IMR-90 (cell line): Measurements from ENCODE around the gene PLAAT1. TPM values are rescaled to one million over a fixed set of nuclear protein-coding genes. Genes with fewer than 3 reads are reported as not detected.

Experiments
- ATAC-seq: fragments of 200-7000 bp; cut with Tn5 transposase; 2 replicates; pipeline ENCODE4 v1.9.1; 2020; ENCODE audit warnings: low read depth, mild to moderate bottlenecking, moderate library complexity
- BruUV-seq: library from RNA; stranded (reverse); fragments of 400-500 nt; replicated peaks from 2 replicates; lab custom pipeline; 2021; lab: Mats Ljungman, UMichigan
- CTCF ChIA-PET: fragments of 300-600 bp; formaldehyde crosslinking; extraction: SDS; loops from one replicate; lab custom pipeline; 2021; ENCODE audit warnings: antibody characterized with exemption; lab: Yijun Ruan, JAX
- POLR2A ChIA-PET: fragments of 300-600 bp; sonication (Branson Sonifier 250); formaldehyde crosslinking; loops from one replicate; lab custom pipeline; 2022; ENCODE audit warnings: antibody characterized with exemption; ENCODE audit not compliant: unreplicated experiment; lab: Charles Lee
- DNase-seq: peaks from one replicate; pipeline ENCODE4 v3.0.0; 2013
- H2AFZ ChIP-seq: replicated peaks from 2 replicates; pipeline ENCODE3; 2013; ENCODE audit warnings: low read length, mild to moderate bottlenecking; ENCODE audit not compliant: poor library complexity
- H2AK5ac ChIP-seq: 2 replicates; pipeline ENCODE4 v1.6.1; 2013; ENCODE audit warnings: low read depth, low read length, inconsistent platforms
- H2AK9ac ChIP-seq: replicated peaks from 2 replicates; pipeline ENCODE3; 2013; ENCODE audit warnings: mild to moderate bottlenecking, low read depth, low read length, moderate library complexity; ENCODE audit not compliant: poor library complexity
- H2BK120ac ChIP-seq: 2 replicates; pipeline ENCODE4 v1.6.1; 2013; ENCODE audit warnings: low read depth, low read length, inconsistent platforms
- H2BK15ac ChIP-seq: 3 replicates; pipeline ENCODE4 v1.6.1; 2013; ENCODE audit warnings: low read depth, low read length, inconsistent platforms
- H2BK20ac ChIP-seq: 2 replicates; pipeline ENCODE4 v1.6.1; 2013; ENCODE audit warnings: low read depth, mild to moderate bottlenecking, inconsistent platforms, low read length, moderate library complexity
- H2BK5ac ChIP-seq: 2 replicates; pipeline ENCODE4 v1.6.1; 2013; ENCODE audit warnings: mild to moderate bottlenecking, low read depth, low read length, inconsistent platforms; ENCODE audit not compliant: poor library complexity, severe bottlenecking
- H3K14ac ChIP-seq: replicated peaks from 2 replicates; pipeline ENCODE4 v1.6.1; 2013; ENCODE audit warnings: low read depth, low read length, inconsistent platforms
- H3K18ac ChIP-seq: 2 replicates; pipeline ENCODE4 v1.6.1; 2013; ENCODE audit warnings: low read depth, low read length, control low read depth
- H3K23ac ChIP-seq: 2 replicates; pipeline ENCODE4 v1.6.1; 2013; ENCODE audit warnings: low read depth, low read length, inconsistent platforms
- H3K27ac ChIP-seq: 2 replicates; pipeline ENCODE4 v1.5.1; 2013; ENCODE audit warnings: mild to moderate bottlenecking, control low read depth, low read length; ENCODE audit not compliant: insufficient read depth
- H3K27me3 ChIP-seq: 2 replicates; pipeline ENCODE4 v1.6.1; 2013; ENCODE audit warnings: low read length; ENCODE audit not compliant: control insufficient read depth, insufficient read depth
- H3K36me3 ChIP-seq: 2 replicates; pipeline ENCODE4 v1.6.1; 2013; ENCODE audit warnings: low read length, mixed read lengths; ENCODE audit not compliant: control insufficient read depth, insufficient read depth
- H3K4ac ChIP-seq: 2 replicates; pipeline ENCODE4 v1.6.1; 2013; ENCODE audit warnings: low read depth, low read length, inconsistent platforms
- H3K4me1 ChIP-seq: 2 replicates; pipeline ENCODE4 v1.6.1; 2013; ENCODE audit warnings: low read length, mixed read lengths; ENCODE audit not compliant: control insufficient read depth, insufficient read depth
- H3K4me2 ChIP-seq: 2 replicates; pipeline ENCODE4 v1.6.1; 2013; ENCODE audit warnings: low read depth, mild to moderate bottlenecking, control low read depth, low read length, moderate library complexity
- H3K4me3 ChIP-seq: 2 replicates; pipeline ENCODE4 v1.5.1; 2013; ENCODE audit warnings: low read depth, mild to moderate bottlenecking, control low read depth, low read length, moderate library complexity; ENCODE audit not compliant: insufficient read depth
- H3K56ac ChIP-seq: 2 replicates; pipeline ENCODE4 v1.6.1; 2013; ENCODE audit warnings: low read length, inconsistent platforms; ENCODE audit not compliant: insufficient read depth; ENCODE audit errors: extremely low read depth
- H3K79me1 ChIP-seq, 2 experiments: 2 replicates each; pipeline ENCODE4 v1.6.1; 2013; ENCODE audit warnings: low read length in 2 of 2, inconsistent platforms in 1 of 2, low read depth in 1 of 2
- H3K9ac ChIP-seq: 2 replicates; pipeline ENCODE4 v1.6.1; 2013; ENCODE audit warnings: low read depth, low read length, control low read depth
- H3K9me1 ChIP-seq: 2 replicates; pipeline ENCODE4 v1.6.1; 2013; ENCODE audit warnings: low read length, inconsistent platforms; ENCODE audit not compliant: insufficient read depth
- H3K9me3 ChIP-seq: 2 replicates; pipeline ENCODE4 v1.6.1; 2013; ENCODE audit warnings: low read length; ENCODE audit not compliant: control insufficient read depth, insufficient read depth
- H4K20me1 ChIP-seq: 2 replicates; pipeline ENCODE4 v1.6.1; 2013; ENCODE audit warnings: low read length, inconsistent platforms; ENCODE audit not compliant: insufficient read depth
- H4K5ac ChIP-seq: 2 replicates; pipeline ENCODE4 v1.6.1; 2013; ENCODE audit warnings: mild to moderate bottlenecking, low read depth, low read length, control low read depth
- H4K8ac ChIP-seq, 2 experiments: 2 replicates each; pipeline ENCODE4 v1.6.1; 2013; ENCODE audit warnings: low read depth in 2 of 2, low read length in 2 of 2, control low read depth in 1 of 2, inconsistent platforms in 1 of 2
- H4K91ac ChIP-seq: 2 replicates; pipeline ENCODE4 v1.6.1; 2013; ENCODE audit warnings: low read depth, low read length, inconsistent platforms; ENCODE audit not compliant: insufficient read depth
- BHLHE40 ChIP-seq: fragments of 150-350 bp; IDR thresholded peaks from 2 replicates; pipeline ENCODE4 v1.6.1; 2016; ENCODE audit warnings: mild to moderate bottlenecking, low read depth, low read length
- CEBPB ChIP-seq: IDR thresholded peaks from 2 replicates; pipeline ENCODE4 v1.6.1; 2012; ENCODE audit warnings: low read depth, low read length, improper control_type of control experiment
- CHD1 ChIP-seq: IDR thresholded peaks from 2 replicates; pipeline ENCODE4 v1.6.1; 2012; ENCODE audit warnings: low read depth, low read length, improper control_type of control experiment
- MAZ ChIP-seq: IDR thresholded peaks from 2 replicates; pipeline ENCODE4 v1.6.1; 2012; ENCODE audit warnings: low read depth, mild to moderate bottlenecking, low read length, improper control_type of control experiment, moderate library complexity, borderline replicate concordance
- MXI1 ChIP-seq: IDR thresholded peaks from 2 replicates; pipeline ENCODE4 v1.6.1; 2012; ENCODE audit warnings: low read depth, mild to moderate bottlenecking, low read length, moderate library complexity, borderline replicate concordance
- POLR2A ChIP-seq: IDR thresholded peaks from 2 replicates; pipeline ENCODE4 v1.6.1; 2012; ENCODE audit warnings: mild to moderate bottlenecking, low read depth, low read length
- RAD21 ChIP-seq: IDR thresholded peaks from 2 replicates; pipeline ENCODE4 v1.6.1; 2012; ENCODE audit warnings: low read length, improper control_type of control experiment
- RCOR1 ChIP-seq: IDR thresholded peaks from 2 replicates; pipeline ENCODE4 v1.6.1; 2012; ENCODE audit warnings: mild to moderate bottlenecking, low read length, improper control_type of control experiment; ENCODE audit not compliant: insufficient replicate concordance
- SMC3 ChIP-seq: fragments of 150-350 bp; IDR thresholded peaks from 2 replicates; pipeline ENCODE4 v1.6.1; 2016; ENCODE audit warnings: low read depth, mild to moderate bottlenecking, antibody characterized with exemption, low read length, moderate library complexity
- WGBS, 2 experiments: methylation state at CpG; one replicate each; pipeline versions ENCODE4 v1.1.5 to v1.1.7; 2013; ENCODE audit warnings: missing lambda C conversion rate in 2 of 2; ENCODE audit not compliant: insufficient read length in 1 of 2; ENCODE audit errors: extremely low coverage in 2 of 2; 5-methylcytosine and 5-hydroxymethylcytosine counted together
- dilution Hi-C: fragments of 300-500 bp; cut with HindIII; formaldehyde crosslinking; loops from one replicate; pipeline ENCODE4 v1.14.3; 2018; ENCODE audit warnings: low sequenced_read_pairs; ENCODE audit not compliant: unreplicated experiment
- in situ Hi-C: fragments of 300-500 bp; cut with MboI; formaldehyde crosslinking; loops from 3 replicates; pipeline ENCODE4 v1.14.3; 2019; ENCODE audit warnings: low sequenced_read_pairs, inconsistent platforms, mixed read lengths
- intact Hi-C: fragments of 100-400 bp; cut with micrococcal nuclease; formaldehyde crosslinking; loops from 2 replicates; pipeline ENCODE4 v1.10.0; 2022
- polyA plus RNA-seq, 3 experiments: library from polyadenylated mRNA; depleted of rRNA; stranded (reverse); fragments of >200 nt; gene quantifications; 2 replicates each; pipeline ENCODE4 v1.2.3, GENCODE V29; 2012; ENCODE audit warnings: low replicate concordance in 1 of 3
- total RNA-seq: library from RNA; depleted of rRNA; stranded (reverse); fragments of >200 nt; gene quantifications from 2 replicates; pipeline ENCODE4 v1.2.3, GENCODE V29; 2012
- TF ChIP-seq, protein P1 (sequence below): conservative IDR thresholded peaks from 2 replicates; pipeline ENCODE4 v1.5.1; 2012; ENCODE audit warnings: mild to moderate bottlenecking, low read depth, low read length, improper control_type of control experiment
- TF ChIP-seq, protein P2 (sequence below): fragments of 150-350 bp; IDR thresholded peaks from 2 replicates; pipeline ENCODE4 v1.6.1; 2017; ENCODE audit warnings: mild to moderate bottlenecking, antibody characterized with exemption, low read length, low read depth

The PLAAT1 gene
- total and polyA plus RNA-seq, 2 of the 4 experiments (the other 2 are of a cell fraction) = 0.54 to 0.68 TPM

DNA sequence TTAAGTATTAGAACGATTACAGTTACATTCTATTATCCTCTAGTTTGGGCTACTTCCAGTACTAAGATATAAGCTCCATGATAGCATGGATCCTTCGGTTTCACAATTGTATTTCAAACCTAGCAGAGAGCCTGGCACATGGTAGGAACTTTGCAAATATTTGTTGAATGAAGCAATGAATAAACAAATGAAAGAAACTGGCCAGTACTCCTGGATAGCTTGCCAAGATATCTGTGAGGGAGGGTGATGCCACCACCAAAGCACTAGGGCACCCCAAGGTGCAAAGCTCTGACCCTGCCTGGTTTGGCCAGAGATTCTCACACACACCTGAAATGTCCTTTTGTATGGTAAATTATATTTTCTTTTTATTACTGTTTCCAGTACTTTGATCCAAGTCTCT lies 44.3 kb upstream of the PLAAT1 start:
- Histone ChIP-seq H3K27me3 (no peaks in the 10 kb centered on the region), H3K4me3 (no peak overlapping the region), H3K4me2 (no peak overlapping the region), H2BK20ac (no peak overlapping the region), H4K5ac (no peak overlapping the region), H4K91ac (no peak overlapping the region), H2BK120ac (no peak overlapping the region), H3K27ac (no peak overlapping the region), H3K79me1 (no peaks in the 10 kb centered on the region), H3K9me1 (no peaks in the 10 kb centered on the region), H4K8ac (no peak overlapping the region), H2BK5ac (no peak overlapping the region), H2BK15ac (no peak overlapping the region), H3K9me3 (no peaks in the 10 kb centered on the region), H3K23ac (no peak overlapping the region), H3K18ac (no peak overlapping the region), H3K14ac (no peak overlapping the region), H3K9ac (no peak overlapping the region), H3K4me1 (no peaks in the 10 kb centered on the region), H2AFZ (no peak overlapping the region), H2AK9ac (no peak overlapping the region), H3K56ac (no peak overlapping the region), H3K4ac (no peak overlapping the region), H2AK5ac (no peak overlapping the region), H3K36me3 (no peaks in the 10 kb centered on the region), H4K20me1 (no peaks in the 10 kb centered on the region)
- in situ Hi-C loops = no loop called here
- POLR2A ChIA-PET = no interaction called here
- intact Hi-C loops = no loop called here
- TF ChIP-seq MXI1 (no peak), CHD1 (no peak), BHLHE40 (no peak), RCOR1 (no peak), SMC3 (no peak), RAD21 (no peak), CEBPB (no peak), MAZ (no peak), POLR2A (no peak)
- TF ChIP-seq, protein P1, sequence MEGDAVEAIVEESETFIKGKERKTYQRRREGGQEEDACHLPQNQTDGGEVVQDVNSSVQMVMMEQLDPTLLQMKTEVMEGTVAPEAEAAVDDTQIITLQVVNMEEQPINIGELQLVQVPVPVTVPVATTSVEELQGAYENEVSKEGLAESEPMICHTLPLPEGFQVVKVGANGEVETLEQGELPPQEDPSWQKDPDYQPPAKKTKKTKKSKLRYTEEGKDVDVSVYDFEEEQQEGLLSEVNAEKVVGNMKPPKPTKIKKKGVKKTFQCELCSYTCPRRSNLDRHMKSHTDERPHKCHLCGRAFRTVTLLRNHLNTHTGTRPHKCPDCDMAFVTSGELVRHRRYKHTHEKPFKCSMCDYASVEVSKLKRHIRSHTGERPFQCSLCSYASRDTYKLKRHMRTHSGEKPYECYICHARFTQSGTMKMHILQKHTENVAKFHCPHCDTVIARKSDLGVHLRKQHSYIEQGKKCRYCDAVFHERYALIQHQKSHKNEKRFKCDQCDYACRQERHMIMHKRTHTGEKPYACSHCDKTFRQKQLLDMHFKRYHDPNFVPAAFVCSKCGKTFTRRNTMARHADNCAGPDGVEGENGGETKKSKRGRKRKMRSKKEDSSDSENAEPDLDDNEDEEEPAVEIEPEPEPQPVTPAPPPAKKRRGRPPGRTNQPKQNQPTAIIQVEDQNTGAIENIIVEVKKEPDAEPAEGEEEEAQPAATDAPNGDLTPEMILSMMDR = no peak
- TF ChIP-seq, protein P2, sequence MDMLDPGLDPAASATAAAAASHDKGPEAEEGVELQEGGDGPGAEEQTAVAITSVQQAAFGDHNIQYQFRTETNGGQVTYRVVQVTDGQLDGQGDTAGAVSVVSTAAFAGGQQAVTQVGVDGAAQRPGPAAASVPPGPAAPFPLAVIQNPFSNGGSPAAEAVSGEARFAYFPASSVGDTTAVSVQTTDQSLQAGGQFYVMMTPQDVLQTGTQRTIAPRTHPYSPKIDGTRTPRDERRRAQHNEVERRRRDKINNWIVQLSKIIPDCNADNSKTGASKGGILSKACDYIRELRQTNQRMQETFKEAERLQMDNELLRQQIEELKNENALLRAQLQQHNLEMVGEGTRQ = no peak
- DNase-seq (no peak), ATAC-seq (no peak)
- no TSS peak for BruUV-seq
- CTCF ChIA-PET = no interaction called here
- whole genome bisulfite sequencing, 2 experiments = no CpG with 5 or more reads among the region's 2 CpGs
- dilution Hi-C loops = no loop called here
